Neural progenitor cell (in vitro differentiated cells): ENCODE measurements around the gene SPR.

Experiments
- EZH2 ChIP-seq: fragments of 200-600 bp; sonication (generic); IDR thresholded peaks from 2 replicates; pipeline ENCODE4 v1.6.1; 2017; ENCODE audit warnings: antibody characterized with exemption, mild to moderate bottlenecking, moderate library complexity
- EZH2phosphoT487 ChIP-seq: fragments of 200-600 bp; sonication (generic); IDR thresholded peaks from 2 replicates; pipeline ENCODE4 v1.6.1; 2017; ENCODE audit warnings: antibody characterized with exemption
- TF ChIP-seq, protein P1 (sequence below): fragments of 200-600 bp; sonication (generic); IDR thresholded peaks from 2 replicates; pipeline ENCODE4 v1.5.1; 2017; ENCODE audit warnings: antibody characterized with exemption, mild to moderate bottlenecking

DNA sequence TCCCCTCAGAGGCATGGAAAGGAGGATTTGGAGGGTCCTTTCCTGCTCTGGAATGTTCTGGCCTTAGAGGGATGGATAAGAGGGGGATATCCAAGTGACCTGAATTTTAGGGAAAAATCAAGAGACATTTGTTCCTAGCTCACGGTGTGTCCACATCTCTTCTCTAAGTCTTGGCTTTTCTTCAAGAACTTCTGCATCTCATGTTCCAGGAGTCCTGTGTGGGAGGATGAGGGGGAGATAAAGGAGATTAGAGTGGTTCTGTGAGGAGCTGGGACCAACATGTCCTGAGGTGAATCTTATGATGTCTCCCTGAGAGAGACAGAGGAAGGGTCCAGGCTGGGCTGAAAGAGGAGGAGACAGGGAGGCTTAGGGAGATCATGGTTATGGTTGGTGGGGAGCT lies 41.8 kb downstream of the SPR start:
- TF ChIP-seq, protein P1, sequence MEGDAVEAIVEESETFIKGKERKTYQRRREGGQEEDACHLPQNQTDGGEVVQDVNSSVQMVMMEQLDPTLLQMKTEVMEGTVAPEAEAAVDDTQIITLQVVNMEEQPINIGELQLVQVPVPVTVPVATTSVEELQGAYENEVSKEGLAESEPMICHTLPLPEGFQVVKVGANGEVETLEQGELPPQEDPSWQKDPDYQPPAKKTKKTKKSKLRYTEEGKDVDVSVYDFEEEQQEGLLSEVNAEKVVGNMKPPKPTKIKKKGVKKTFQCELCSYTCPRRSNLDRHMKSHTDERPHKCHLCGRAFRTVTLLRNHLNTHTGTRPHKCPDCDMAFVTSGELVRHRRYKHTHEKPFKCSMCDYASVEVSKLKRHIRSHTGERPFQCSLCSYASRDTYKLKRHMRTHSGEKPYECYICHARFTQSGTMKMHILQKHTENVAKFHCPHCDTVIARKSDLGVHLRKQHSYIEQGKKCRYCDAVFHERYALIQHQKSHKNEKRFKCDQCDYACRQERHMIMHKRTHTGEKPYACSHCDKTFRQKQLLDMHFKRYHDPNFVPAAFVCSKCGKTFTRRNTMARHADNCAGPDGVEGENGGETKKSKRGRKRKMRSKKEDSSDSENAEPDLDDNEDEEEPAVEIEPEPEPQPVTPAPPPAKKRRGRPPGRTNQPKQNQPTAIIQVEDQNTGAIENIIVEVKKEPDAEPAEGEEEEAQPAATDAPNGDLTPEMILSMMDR = no peak
- no peak for TF ChIP-seq EZH2phosphoT487
- TF ChIP-seq EZH2 = no peak
